GM12872 (cell line): ENCODE results near the gene KXD1.

Experiments
- CTCF ChIP-seq: IDR thresholded peaks from 3 replicates; pipeline ENCODE4 v1.5.1; 2011; ENCODE audit warnings: low read depth, mild to moderate bottlenecking, low read length, moderate library complexity; ENCODE audit not compliant: insufficient read depth

Gene KXD1

GRCh38 chr19:18557411-18558201, at the start of gene KXD1:
Gene KXD1, plus strand, starts transcription at chr19:18557870. Its CDS starts 4,187 bp downstream, at chr19:18562057.
- no peak for TF ChIP-seq CTCF

GRCh38 chr19:18508585-18508984, 49.1 kb upstream of the KXD1 start:
- TF ChIP-seq CTCF, result no peak

- no peak for TF ChIP-seq CTCF
Observed at GRCh38 chr19:18510216-18510615, 47.5 kb upstream of the KXD1 start.

GRCh38 chr19:18513868-18514267, 43.8 kb upstream of the KXD1 start:
- no peak for TF ChIP-seq CTCF

- TF ChIP-seq CTCF, result no peak
Observed at GRCh38 chr19:18514800-18515682, 42.6 kb upstream of the KXD1 start.

- no peak for TF ChIP-seq CTCF
Observed at GRCh38 chr19:18515959-18516358, 41.7 kb upstream of the KXD1 start.

GRCh38 chr19:18517606-18518005, 40.1 kb upstream of the KXD1 start:
- no peak for TF ChIP-seq CTCF
